Measurements from ENCODE around the gene TRPC4. TPM values are rescaled to one million over a fixed set of nuclear protein-coding genes. Genes with fewer than 3 reads are reported as not detected.

TRPC4 gene
- total and polyA plus RNA-seq, 2 donors (not counting 1 experiment from before 2014, with no cell fraction given), result not detected

DNA sequence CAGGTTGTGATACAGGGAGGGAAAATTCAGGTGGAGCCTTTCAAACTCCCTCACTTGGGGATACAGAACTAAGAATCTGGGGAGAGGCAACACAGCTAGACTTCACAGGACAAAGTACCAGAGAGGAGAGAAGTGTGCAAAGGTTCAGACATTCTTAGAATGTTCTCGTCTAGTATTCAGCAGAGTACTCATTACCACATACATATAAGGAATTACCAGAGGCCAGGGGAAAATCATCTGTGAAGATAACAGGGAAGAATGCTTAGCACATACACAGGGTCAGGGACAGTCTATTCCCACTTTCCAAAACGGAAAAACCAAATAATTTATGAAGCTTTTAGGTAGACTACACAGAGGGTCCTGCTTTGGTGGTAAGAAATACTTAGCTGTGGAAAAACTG lies 58.1 kb downstream of the TRPC4 start:
- Mint-ChIP-seq H3K27me3 (no peaks in the 10 kb centered on the region), H3K27ac (no peak overlapping the region), H3K4me1 (no peaks in the 10 kb centered on the region), H3K4me3 (no peak overlapping the region), H3K9me3 (ENCODE audit: insufficient read depth) (peaks cover 3% of the 10 kb centered on the region)
- Histone ChIP-seq H3K9ac (ENCODE audit: low read length) (no peak overlapping the region), H3K9me3 (ENCODE audit: control extremely low read depth in 1 of 3, control insufficient read depth in 2 of 3, insufficient read depth in 1 of 3, low read length in 2 of 3) (peaks cover 0 to 4% (median 0%) of the 10 kb centered on the region in 3 donors), H2AFZ (ENCODE audit: insufficient read depth, low read depth, low read length, poor library complexity, severe bottlenecking) (no peak overlapping the region), H3K27me3 (replicated peaks in 1 of 4; ENCODE audit: control extremely low read depth in 1 of 4, control insufficient read depth in 3 of 4, insufficient read depth in 4 of 4, low read length in 3 of 4) (no peaks in the 10 kb centered on the region), H3K79me2 (ENCODE audit: control insufficient read depth, insufficient read depth, low read length) (no peaks in the 10 kb centered on the region), H3K4me2 (replicated peaks; ENCODE audit: low read depth, low read length, poor library complexity, severe bottlenecking) (no peak overlapping the region), H4K20me1 (ENCODE audit: control insufficient read depth, insufficient read depth, low read length, poor library complexity, severe bottlenecking) (no peaks in the 10 kb centered on the region), H3K4me1 (ENCODE audit: control insufficient read depth in 2 of 2, insufficient read depth in 2 of 2, low read length in 2 of 2) (no peaks in the 10 kb centered on the region), H3K4me3 (ENCODE audit: control extremely low read depth in 1 of 5, extremely low read depth in 1 of 5, insufficient read depth in 1 of 5, low read depth in 2 of 5, low read length in 4 of 5) (no peak overlapping the region), H3K36me3 (replicated peaks in 1 of 2; ENCODE audit: control extremely low read depth in 1 of 2, control insufficient read depth in 1 of 2, extremely low read depth in 1 of 2, insufficient read depth in 2 of 2, low read length in 1 of 2) (no peaks in the 10 kb centered on the region), H3K27ac (ENCODE audit: low read length in 2 of 2) (no peak overlapping the region)
- no CpG with 5 or more reads among the region's 2 CpGs for WGBS (ENCODE audit: insufficient coverage)
- CTCF ChIA-PET, result no interaction called here
- intact Hi-C loops (cut with micrococcal nuclease), result no loop called here
- TF ChIP-seq, protein P1, sequence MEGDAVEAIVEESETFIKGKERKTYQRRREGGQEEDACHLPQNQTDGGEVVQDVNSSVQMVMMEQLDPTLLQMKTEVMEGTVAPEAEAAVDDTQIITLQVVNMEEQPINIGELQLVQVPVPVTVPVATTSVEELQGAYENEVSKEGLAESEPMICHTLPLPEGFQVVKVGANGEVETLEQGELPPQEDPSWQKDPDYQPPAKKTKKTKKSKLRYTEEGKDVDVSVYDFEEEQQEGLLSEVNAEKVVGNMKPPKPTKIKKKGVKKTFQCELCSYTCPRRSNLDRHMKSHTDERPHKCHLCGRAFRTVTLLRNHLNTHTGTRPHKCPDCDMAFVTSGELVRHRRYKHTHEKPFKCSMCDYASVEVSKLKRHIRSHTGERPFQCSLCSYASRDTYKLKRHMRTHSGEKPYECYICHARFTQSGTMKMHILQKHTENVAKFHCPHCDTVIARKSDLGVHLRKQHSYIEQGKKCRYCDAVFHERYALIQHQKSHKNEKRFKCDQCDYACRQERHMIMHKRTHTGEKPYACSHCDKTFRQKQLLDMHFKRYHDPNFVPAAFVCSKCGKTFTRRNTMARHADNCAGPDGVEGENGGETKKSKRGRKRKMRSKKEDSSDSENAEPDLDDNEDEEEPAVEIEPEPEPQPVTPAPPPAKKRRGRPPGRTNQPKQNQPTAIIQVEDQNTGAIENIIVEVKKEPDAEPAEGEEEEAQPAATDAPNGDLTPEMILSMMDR (IDR thresholded peaks at IDR 0.05), result no peak
- TF ChIP-seq EZH2 (IDR thresholded peaks at IDR 0.05; ENCODE audit: borderline replicate concordance, insufficient read depth, low read depth, low read length, poor library complexity, severe bottlenecking), result no peak
- POLR2A ChIA-PET, result no interaction called here
- no peak for DNase-seq
- no peak for ATAC-seq (ENCODE audit: low read depth)

DNA sequence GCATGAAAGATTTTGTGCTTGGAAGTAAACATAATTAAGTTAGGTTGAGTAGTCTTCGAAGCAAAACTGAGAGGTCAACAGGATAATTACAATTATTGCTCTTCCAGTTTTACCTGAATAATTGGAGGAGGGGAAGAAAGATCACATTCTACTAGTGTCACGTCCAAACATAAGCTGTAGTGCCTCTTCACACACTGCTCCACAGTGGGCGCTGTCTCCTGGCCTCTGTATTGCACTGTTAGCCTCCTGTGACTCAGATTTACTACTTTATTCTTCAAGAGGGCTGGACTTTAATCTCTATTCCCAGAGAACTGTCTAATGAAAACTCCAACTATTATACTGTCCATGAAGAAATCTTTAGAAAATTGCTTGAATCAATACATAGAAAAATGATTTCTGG lies 62.9 kb downstream of the TRPC4 start:
- Histone ChIP-seq H3K79me2 (ENCODE audit: control insufficient read depth, insufficient read depth, low read length) (no peaks in the 10 kb centered on the region), H4K20me1 (ENCODE audit: control insufficient read depth, insufficient read depth, low read length, poor library complexity, severe bottlenecking) (no peaks in the 10 kb centered on the region), H3K4me2 (replicated peaks; ENCODE audit: low read depth, low read length, poor library complexity, severe bottlenecking) (no peak overlapping the region), H2AFZ (ENCODE audit: insufficient read depth, low read depth, low read length, poor library complexity, severe bottlenecking) (no peak overlapping the region), H3K27ac (ENCODE audit: low read length in 2 of 2) (no peak overlapping the region), H3K4me3 (ENCODE audit: control extremely low read depth in 1 of 5, extremely low read depth in 1 of 5, insufficient read depth in 1 of 5, low read depth in 2 of 5, low read length in 4 of 5) (no peak overlapping the region), H3K4me1 (ENCODE audit: control insufficient read depth in 2 of 2, insufficient read depth in 2 of 2, low read length in 2 of 2) (no peaks in the 10 kb centered on the region), H3K9ac (ENCODE audit: low read length) (no peak overlapping the region), H3K9me3 (ENCODE audit: control extremely low read depth in 1 of 3, control insufficient read depth in 2 of 3, insufficient read depth in 1 of 3, low read length in 2 of 3) (no peaks in the 10 kb centered on the region), H3K36me3 (replicated peaks in 1 of 2; ENCODE audit: control extremely low read depth in 1 of 2, control insufficient read depth in 1 of 2, extremely low read depth in 1 of 2, insufficient read depth in 2 of 2, low read length in 1 of 2) (no peaks in the 10 kb centered on the region), H3K27me3 (replicated peaks in 1 of 4; ENCODE audit: control extremely low read depth in 1 of 4, control insufficient read depth in 3 of 4, insufficient read depth in 4 of 4, low read length in 3 of 4) (no peaks in the 10 kb centered on the region)
- no peaks in the 10 kb centered on the region for H3K9me3 Mint-ChIP-seq (ENCODE audit: insufficient read depth)
- no peaks in the 10 kb centered on the region for H3K27me3 Mint-ChIP-seq
- no peak for TF ChIP-seq EZH2 (IDR thresholded peaks at IDR 0.05; ENCODE audit: borderline replicate concordance, insufficient read depth, low read depth, low read length, poor library complexity, severe bottlenecking)
- TF ChIP-seq, protein P1 (IDR thresholded peaks at IDR 0.05), result no peak
- intact Hi-C loops (cut with micrococcal nuclease), result no loop called here
- ATAC-seq (ENCODE audit: low read depth) (no peak), DNase-seq (no peak)
- no peak overlapping the region for H3K4me3 Mint-ChIP-seq
- ChIA-PET CTCF (no interaction called here), POLR2A (no interaction called here)
- no CpG with 5 or more reads among the region's 3 CpGs for WGBS (ENCODE audit: insufficient coverage)
- no peaks in the 10 kb centered on the region for H3K4me1 Mint-ChIP-seq
- H3K27ac Mint-ChIP-seq, result no peak overlapping the region
